Calu3 (cell line): Measurements from ENCODE around the gene BTG4. TPM values are rescaled to one million over a fixed set of nuclear protein-coding genes. Genes with fewer than 3 reads are reported as not detected.

Experiments used
- BruUV-seq: library from RNA; stranded (reverse); fragments of 400-500 nt; replicated peaks from 2 replicates; lab custom pipeline; 2021; lab: Mats Ljungman, UMichigan
- CTCF ChIA-PET: fragments of 300-600 bp; sonication (Branson Sonifier 250); formaldehyde crosslinking; loops from one replicate; lab custom pipeline; 2022; ENCODE audit warnings: antibody characterized with exemption; lab: Charles Lee
- DNase-seq: peaks from one replicate; pipeline ENCODE4 v3.0.0; 2022
- H3K27ac Mint-ChIP-seq: one replicate; pipeline ENCODE4 v1.8.0; 2022; ENCODE audit warnings: mixed read lengths; ENCODE audit not compliant: unreplicated experiment
- H3K27me3 Mint-ChIP-seq: one replicate; pipeline ENCODE4 v1.8.0; 2022; ENCODE audit warnings: mixed read lengths; ENCODE audit not compliant: unreplicated experiment
- H3K36me3 Mint-ChIP-seq: one replicate; pipeline ENCODE4 v1.8.0; 2022; ENCODE audit warnings: mild to moderate bottlenecking, moderate library complexity, mixed read lengths; ENCODE audit not compliant: insufficient read depth, unreplicated experiment
- H3K4me1 Mint-ChIP-seq: one replicate; pipeline ENCODE4 v1.8.0; 2022; ENCODE audit warnings: mild to moderate bottlenecking, low read depth, mixed read lengths; ENCODE audit not compliant: unreplicated experiment
- H3K4me3 Mint-ChIP-seq: one replicate; pipeline ENCODE4 v1.8.0; 2022; ENCODE audit warnings: mild to moderate bottlenecking, low read depth, moderate library complexity, mixed read lengths; ENCODE audit not compliant: unreplicated experiment
- H3K9me3 Mint-ChIP-seq: one replicate; pipeline ENCODE4 v1.8.0; 2022; ENCODE audit warnings: low read depth, mixed read lengths; ENCODE audit not compliant: unreplicated experiment
- CTCF ChIP-seq: fragments of 200-600 bp; IDR thresholded peaks from one replicate; pipeline ENCODE4 v1.8.0; 2022; ENCODE audit warnings: antibody characterized with exemption; ENCODE audit not compliant: unreplicated experiment
- intact Hi-C: fragments of 100-400 bp; cut with micrococcal nuclease; formaldehyde crosslinking; loops from one replicate; pipeline ENCODE4 v1.10.0; 2022; ENCODE audit not compliant: unreplicated experiment
- total RNA-seq: library from RNA; stranded (reverse); gene quantifications from 2 replicates; pipeline ENCODE4 v1.2.3, GENCODE V29; 2022

Gene BTG4
- total RNA-seq, 1 experiment from 2014 or later, result not detected

- DNase-seq, result no peak
- BruUV-seq, result no TSS peak
- no peak overlapping the region for H3K4me3 Mint-ChIP-seq
- H3K4me1 Mint-ChIP-seq, result peaks cover 35% of the 10 kb centered on the region
- intact Hi-C loops, result loop anchor here (2.0 kb wide), 1 partner anchor 47 kb away; the partner anchor contains the start of gene BTG4
- no peak for TF ChIP-seq CTCF
- H3K27ac Mint-ChIP-seq, result no peak overlapping the region
- CTCF ChIA-PET, result no interaction called here
- peaks cover 3% of the 10 kb centered on the region for H3K9me3 Mint-ChIP-seq
- no peaks in the 10 kb centered on the region for H3K27me3 Mint-ChIP-seq
- H3K36me3 Mint-ChIP-seq, result no peaks in the 10 kb centered on the region
Measured at GRCh38 chr11:111559800-111560464, 47.7 kb upstream of the BTG4 start.

- no TSS peak for BruUV-seq
- Mint-ChIP-seq H3K4me3 (no peak overlapping the region), H3K36me3 (no peaks in the 10 kb centered on the region), H3K9me3 (peaks cover 3% of the 10 kb centered on the region), H3K27me3 (no peaks in the 10 kb centered on the region), H3K4me1 (peaks cover 25% of the 10 kb centered on the region), H3K27ac (no peak overlapping the region)
- no peak for TF ChIP-seq CTCF
- DNase-seq, result no peak
- intact Hi-C loops, result loop anchor here (2.0 kb wide), 1 partner anchor 45 kb away; the partner anchor contains the start of gene BTG4
- CTCF ChIA-PET, result no interaction called here
Measured at GRCh38 chr11:111557425-111558111, 45.4 kb upstream of the BTG4 start.

- TF ChIP-seq CTCF, result no peak
Measured at GRCh38 chr11:111555255-111555654, 43.1 kb upstream of the BTG4 start.

GRCh38 chr11:111554532-111554931 is 42.3 kb upstream of the BTG4 start:
- no peaks in the 10 kb centered on the region for H3K27me3 Mint-ChIP-seq
- H3K27ac Mint-ChIP-seq, result no peak overlapping the region
- peaks cover 3% of the 10 kb centered on the region for H3K9me3 Mint-ChIP-seq
- no peak for DNase-seq
- no peaks in the 10 kb centered on the region for H3K36me3 Mint-ChIP-seq
- H3K4me3 Mint-ChIP-seq, result no peak overlapping the region
- intact Hi-C loops, result no loop called here
- no TSS peak for BruUV-seq
- CTCF ChIA-PET, result no interaction called here
- peaks cover 9% of the 10 kb centered on the region for H3K4me1 Mint-ChIP-seq
- no peak for TF ChIP-seq CTCF

More at GRCh38 chr11:111555255-111555654, 43.1 kb upstream of the BTG4 start:
- CTCF ChIA-PET, result no interaction called here
- Mint-ChIP-seq H3K36me3 (no peaks in the 10 kb centered on the region), H3K4me1 (peaks cover 9% of the 10 kb centered on the region), H3K4me3 (no peak overlapping the region), H3K27me3 (no peaks in the 10 kb centered on the region), H3K9me3 (peaks cover 3% of the 10 kb centered on the region), H3K27ac (no peak overlapping the region)
- no peak for DNase-seq
- intact Hi-C loops, result no loop called here
- BruUV-seq, result no TSS peak
